SW480 (cell line): ENCODE results near the gene MAD2L2.

Experiments
- DNase-seq: peaks from one replicate; pipeline ENCODE4 v3.0.0-alpha.2; 2016; ENCODE audit warnings: low spot score

The MAD2L2 gene

GRCh38 chr1:11653101-11653860 is 27.7 kb downstream of the MAD2L2 start:
- peak; percentile 91 for DNase-seq

DNA sequence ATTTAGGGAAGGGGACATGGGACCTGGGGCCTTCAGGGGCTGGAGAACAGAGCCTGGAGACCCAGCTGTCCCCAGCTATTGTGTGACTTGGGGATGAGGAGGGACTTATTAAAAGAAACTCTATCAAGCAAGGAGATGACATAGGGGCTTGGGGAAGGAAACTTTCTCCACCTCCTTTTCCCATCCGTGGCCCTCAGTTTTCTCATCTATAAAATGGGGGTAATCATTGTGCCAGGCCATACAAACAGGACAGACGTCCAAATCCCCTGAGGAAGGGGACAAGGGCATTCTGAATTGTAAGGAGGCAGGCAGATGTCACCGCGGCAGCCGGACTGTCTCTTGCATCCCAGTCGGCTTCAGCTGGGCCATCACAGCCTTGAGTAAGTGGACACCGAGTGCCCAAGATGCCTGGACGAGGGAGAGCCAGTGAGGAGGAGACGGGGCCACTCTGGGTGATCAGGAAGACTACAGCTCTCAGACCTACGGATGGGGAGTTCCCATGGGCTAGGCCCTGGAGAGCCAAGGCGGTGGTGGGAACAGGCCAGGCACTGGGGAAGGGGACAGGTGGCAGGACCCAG is 28.7 kb downstream of the MAD2L2 start:
- no peak for DNase-seq

- no peak for DNase-seq
These were observed 29.9 kb downstream of the MAD2L2 start for GRCh38 chr1:11651017-11651416.

- DNase-seq: peak; percentile 48
These were observed 30.5 kb downstream of the MAD2L2 start for GRCh38 chr1:11650331-11650991.

- DNase-seq: no peak
These were observed 31.2 kb downstream of the MAD2L2 start for GRCh38 chr1:11649624-11650330.

DNA sequence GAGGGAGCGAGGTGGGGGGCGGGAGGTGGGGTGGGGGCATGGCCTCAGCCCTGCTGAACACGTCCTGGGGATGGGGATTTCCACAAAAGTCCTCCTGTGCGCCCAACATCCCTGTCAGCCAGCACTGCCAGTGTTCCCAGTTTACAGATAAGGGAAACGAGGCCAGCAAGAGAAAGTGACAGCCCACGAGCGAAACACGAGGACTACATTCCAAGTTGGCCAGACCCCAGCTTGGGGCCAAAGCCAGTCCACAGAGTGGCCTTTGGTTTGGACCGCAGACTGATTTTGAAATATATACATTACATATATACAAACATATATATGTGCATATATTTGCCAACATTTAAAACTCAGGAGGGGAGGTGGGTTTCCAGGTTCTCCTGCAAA is 31.7 kb downstream of the MAD2L2 start:
- DNase-seq: no peak

GRCh38 chr1:11648732-11649158 is 32.2 kb downstream of the MAD2L2 start:
- DNase-seq: no peak

- no peak for DNase-seq
These were observed 32.9 kb downstream of the MAD2L2 start for GRCh38 chr1:11648039-11648438.

DNA sequence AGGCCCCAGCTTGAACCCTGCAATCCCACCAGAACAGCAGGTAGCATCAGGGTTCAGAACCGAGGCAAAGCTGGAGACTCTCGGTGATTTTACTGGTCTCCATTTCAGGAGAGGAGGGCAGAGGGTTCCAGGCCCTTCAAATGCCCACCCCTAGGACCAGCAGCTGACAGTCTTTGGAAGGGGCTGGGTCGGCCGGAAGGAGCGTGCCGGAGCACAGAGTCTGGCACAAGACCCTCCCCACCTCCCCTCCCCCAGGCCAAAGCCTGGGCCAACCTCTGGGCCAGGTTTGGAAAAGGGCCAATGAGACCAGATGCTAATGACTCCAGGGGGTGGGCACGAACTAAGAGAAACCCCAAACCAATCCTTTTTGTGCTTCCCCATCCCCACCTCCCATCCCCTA is 33.6 kb downstream of the MAD2L2 start:
- no peak for DNase-seq

- DNase-seq: no peak
These were observed 34.6 kb downstream of the MAD2L2 start for GRCh38 chr1:11646317-11646716.

- peak; percentile 74 for DNase-seq
These were observed 35.2 kb downstream of the MAD2L2 start for GRCh38 chr1:11645670-11646265.

GRCh38 chr1:11645270-11645669 is 35.7 kb downstream of the MAD2L2 start:
- no peak for DNase-seq

DNA sequence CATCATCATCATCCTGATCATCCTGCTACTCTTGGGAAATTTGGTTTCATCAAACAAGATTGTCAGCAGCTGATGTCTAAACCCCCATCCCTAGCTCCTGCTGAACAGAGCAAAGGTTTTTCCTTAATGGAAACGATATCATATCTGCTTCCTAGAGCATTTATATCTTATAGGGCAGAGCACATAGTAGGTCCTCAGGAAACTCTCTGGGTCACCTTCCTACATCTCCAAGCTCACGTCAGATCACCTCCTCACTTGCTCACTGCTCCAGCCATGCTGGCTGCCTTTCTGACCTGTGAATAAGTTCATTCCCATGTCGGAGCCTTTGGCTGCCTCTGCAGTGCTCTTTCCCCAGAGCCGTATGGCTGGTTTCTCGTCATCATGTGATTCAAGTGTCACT is 37.2 kb downstream of the MAD2L2 start:
- DNase-seq: no peak

GRCh38 chr1:11642418-11643017 is 38.4 kb downstream of the MAD2L2 start:
- DNase-seq: peak; percentile 50

DNA sequence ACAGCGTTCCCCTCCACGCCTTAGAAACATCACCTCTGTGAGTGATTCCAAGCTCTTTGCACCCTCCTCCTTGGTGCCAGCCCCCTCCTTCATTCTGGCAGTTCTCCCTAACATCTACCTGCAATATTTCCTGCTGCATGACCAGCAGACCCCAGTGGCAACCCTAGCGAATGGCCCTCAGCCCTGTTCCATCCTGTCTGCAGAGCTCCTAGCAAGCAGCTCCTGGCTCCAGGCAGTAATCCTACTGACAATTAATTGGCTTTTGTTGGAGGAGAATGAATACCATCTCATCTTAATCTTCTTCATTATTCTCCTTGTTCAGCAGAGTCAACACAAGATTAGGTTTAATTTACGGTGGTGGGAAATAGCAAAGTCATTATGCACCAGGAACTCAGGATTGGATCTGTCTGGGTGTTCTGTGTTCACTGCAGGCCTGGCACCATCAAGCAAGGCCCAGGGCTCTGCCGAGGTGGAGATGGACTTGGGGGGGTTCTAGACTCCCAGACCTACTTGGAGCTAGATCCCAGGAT is 39.1 kb downstream of the MAD2L2 start:
- DNase-seq: no peak

DNA sequence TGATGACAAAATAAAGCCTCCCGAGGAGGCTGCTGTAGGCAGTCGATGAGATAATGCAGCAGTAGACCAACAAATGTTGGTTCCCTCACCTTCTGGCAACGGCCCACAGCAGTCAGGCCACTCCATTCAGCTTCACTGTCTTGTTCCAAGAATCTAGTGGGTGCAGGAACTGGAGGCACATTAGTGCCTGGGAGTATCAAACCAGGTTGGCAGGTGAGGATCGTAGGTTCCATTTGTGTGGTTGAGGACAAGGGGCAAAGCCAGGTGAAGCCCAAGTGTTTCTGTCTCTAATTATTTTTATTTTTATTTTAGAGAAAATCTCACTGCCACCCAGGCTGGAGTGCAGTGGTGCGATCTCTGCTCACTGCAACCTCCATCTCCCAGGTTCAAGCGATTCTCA is 40.0 kb downstream of the MAD2L2 start:
- DNase-seq: no peak

DNA sequence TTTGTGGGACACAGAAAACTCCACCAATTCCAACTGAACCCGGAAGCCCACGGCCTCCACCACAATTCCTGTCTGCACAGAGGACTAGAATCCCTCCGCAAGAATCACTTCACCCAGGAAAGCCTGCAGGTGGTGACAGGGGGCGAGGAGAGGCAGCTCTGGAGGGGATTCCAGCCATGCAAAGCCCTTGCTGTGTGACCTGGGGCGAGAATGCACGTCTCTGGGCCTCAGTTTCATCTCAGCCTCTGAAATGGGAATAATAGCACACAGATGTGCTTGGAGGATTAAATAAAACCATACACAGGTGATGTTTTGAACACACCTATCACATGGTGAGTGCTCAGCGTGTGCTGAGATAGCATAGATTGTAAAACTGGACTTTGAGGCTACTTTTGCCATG is 40.8 kb downstream of the MAD2L2 start:
- DNase-seq: no peak

DNA sequence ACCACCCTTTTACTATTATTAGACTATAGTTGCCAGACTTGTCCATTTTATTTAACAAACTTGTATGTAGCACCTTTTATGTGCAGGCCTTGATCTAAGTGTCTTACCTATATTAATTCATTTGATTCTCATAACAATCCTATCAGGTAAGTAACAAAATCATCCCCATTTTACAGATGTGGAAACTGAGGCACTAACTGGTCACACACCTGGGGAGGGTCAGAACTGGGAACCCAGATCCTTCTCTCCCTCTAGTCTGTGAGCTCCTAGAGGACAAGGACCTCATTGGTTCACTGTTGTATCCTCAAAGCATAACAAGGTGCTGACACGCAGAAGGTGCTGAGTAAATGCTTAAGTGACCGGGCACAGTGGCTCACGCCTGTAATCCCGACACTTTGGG is 41.6 kb downstream of the MAD2L2 start:
- DNase-seq: no peak

DNA sequence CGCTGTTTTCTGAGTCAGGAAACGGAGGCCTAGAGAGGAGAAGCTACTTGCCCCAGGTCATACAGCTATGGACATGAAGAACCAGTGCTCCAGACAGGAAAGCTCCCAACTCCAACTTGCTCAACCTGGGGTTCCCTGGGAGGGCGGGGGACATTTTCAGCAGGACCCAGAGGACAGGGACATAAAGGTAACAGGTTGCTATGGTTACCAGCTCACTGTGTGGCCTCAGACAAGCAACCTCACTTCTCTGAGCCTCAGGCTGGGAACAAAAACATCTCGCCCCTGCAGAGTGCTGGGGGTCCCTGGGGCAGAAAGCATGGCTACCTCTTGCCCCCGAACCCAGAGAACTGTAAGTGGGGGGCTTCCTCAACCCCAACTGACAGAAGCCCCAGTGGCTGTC is 42.8 kb downstream of the MAD2L2 start:
- DNase-seq: no peak

DNA sequence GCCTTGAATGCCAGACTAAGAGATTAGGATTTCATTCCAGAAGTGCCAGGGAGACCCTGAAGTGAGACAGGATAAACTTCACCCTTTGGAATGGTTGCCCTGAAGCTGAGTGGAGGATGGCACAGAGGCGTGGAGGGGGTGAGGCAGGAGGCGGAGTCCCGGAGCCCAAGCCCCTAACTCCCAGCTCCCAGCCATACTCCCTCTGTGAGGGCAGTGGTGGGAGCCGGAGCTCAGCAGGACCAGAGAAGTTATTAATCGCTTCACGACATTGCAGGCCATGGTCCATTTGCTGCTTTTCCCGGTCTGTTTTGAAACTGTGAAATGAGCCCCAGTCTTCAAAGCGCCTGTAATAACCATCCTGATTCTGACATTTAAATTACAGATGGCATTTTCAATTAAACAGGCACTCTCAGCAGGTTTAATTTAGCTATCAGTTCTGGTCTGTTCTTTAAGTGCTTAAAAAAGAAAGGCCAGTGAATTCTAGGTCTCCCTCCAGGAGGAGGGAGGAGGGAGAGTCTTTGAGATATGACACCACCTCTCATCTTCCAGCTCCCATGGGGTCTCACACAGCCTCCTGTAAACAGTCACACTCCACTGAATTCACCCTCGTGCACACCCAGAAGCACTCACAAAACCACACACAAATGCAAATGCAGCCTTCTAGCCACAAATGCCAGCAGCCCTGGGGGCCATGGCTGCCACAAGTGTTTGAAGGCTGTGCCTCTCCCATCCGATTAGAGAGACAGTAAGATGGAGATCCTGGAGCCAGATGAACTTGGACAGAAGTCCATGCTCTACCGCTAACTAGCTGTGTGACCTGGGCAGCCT is 46.4 kb downstream of the MAD2L2 start:
- no peak for DNase-seq
